Activated T-helper 17 cell treated with anti-CD3 and anti-CD28 coated beads, Interleukin-2, amount 50 U/mL, for 72 hours (primary cell): Measurements from ENCODE around the gene SV2C. TPM values are rescaled to one million over a fixed set of nuclear protein-coding genes. Genes with fewer than 3 reads are reported as not detected.
A peak's percentile ranks its signal among the peaks of the same experiment; 100 is the strongest.
"Not testable (repeated sequence)": the region's sequence is repeated elsewhere in the genome, so short reads cannot be mapped to it uniquely, and the experiment has no call there.

Source experiments
- ATAC-seq: fragments of 150-1000 bp; cut with Tn5 transposase; replicated peaks from 2 replicates; pipeline ENCODE4 v1.10.0; 2021; ENCODE audit warnings: mild to moderate bottlenecking, moderate library complexity
- H3K27ac Mint-ChIP-seq: one replicate; pipeline ENCODE4 v1.8.0; 2022; ENCODE audit warnings: mixed read lengths
- H3K27me3 Mint-ChIP-seq: one replicate; pipeline ENCODE4 v1.8.0; 2022; ENCODE audit warnings: mixed read lengths
- H3K36me3 Mint-ChIP-seq: one replicate; pipeline ENCODE4 v1.8.0; 2022; ENCODE audit warnings: low read depth, mild to moderate bottlenecking, mixed read lengths
- H3K4me1 Mint-ChIP-seq: one replicate; pipeline ENCODE4 v1.8.0; 2022; ENCODE audit warnings: mixed read lengths
- H3K4me3 Mint-ChIP-seq: one replicate; pipeline ENCODE4 v1.8.0; 2022; ENCODE audit warnings: mild to moderate bottlenecking, mixed read lengths
- H3K9me3 Mint-ChIP-seq: one replicate; pipeline ENCODE4 v1.8.0; 2022; ENCODE audit warnings: mixed read lengths
- total RNA-seq, 2 donors: library from RNA; stranded (reverse); gene quantifications; one replicate each; pipeline ENCODE4 v1.2.3, GENCODE V29; 2022

The SV2C gene
- total RNA-seq, 2 donors from 2014 or later: 0.13 to 0.45 TPM

- peaks cover 40% of the 10 kb centered on the region for H3K4me1 Mint-ChIP-seq
- H3K36me3 Mint-ChIP-seq, H3K4me3 Mint-ChIP-seq, H3K9me3 Mint-ChIP-seq, H3K27me3 Mint-ChIP-seq, ATAC-seq, H3K27ac Mint-ChIP-seq: not testable (repeated sequence)
These were observed 240.3 kb downstream of the SV2C start for GRCh38 chr5:76323494-76323893.

DNA sequence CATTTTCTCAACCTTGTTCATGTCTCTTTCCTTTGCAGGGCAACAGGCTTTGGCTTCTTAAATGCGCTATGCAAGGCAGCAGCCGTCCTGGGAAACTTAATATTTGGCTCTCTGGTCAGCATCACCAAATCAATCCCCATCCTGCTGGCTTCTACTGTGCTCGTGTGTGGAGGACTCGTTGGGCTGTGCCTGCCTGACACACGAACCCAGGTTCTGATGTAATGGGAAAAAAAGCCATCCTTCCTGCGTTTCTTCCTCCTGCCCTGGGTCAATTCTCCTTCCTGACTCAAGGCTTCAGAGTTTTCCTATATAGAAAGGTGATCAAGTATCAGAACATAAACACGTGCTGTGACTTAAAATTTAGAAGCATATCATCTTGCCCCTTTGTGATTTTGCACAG lies 242.1 kb downstream of the SV2C start:
- Mint-ChIP-seq H3K27ac (peak overlapping the region; percentile 86), H3K4me3 (peak overlapping the region; percentile 77), H3K27me3 (no peaks in the 10 kb centered on the region), H3K4me1 (peaks cover 38% of the 10 kb centered on the region), H3K36me3 (no peaks in the 10 kb centered on the region), H3K9me3 (no peaks in the 10 kb centered on the region)
- ATAC-seq: no peak

DNA sequence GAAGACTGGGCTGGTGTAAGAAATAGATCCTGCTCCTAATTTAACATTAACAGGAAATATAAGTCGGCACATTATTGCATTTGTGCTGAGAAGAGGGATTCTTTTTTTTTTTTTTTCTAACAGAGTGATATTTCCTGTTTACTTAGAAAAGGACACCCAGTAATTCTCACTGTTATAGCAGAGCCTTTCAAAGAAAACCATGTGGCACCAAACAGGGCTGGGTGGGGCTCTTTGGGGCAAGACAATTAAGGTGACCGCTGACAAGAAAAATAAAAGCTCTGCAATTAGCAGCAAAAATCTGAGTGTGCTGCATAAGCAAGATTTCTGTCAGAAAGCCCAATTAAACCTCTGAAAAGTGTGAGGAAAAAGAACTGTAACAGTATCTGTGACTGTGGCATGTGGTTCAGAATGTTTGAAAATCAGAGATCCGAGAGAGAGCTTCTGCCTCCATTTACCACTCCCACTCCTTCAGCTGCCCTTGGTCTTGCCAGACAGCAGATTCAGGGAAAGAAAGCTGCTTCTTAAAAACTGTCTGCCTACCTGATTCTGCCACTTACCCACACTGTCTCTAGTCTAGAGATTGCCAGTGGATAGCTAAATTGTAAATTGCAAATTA lies 242.8 kb downstream of the SV2C start:
- H3K4me1 Mint-ChIP-seq: peaks cover 41% of the 10 kb centered on the region
- no peaks in the 10 kb centered on the region for H3K27me3 Mint-ChIP-seq
- no peaks in the 10 kb centered on the region for H3K36me3 Mint-ChIP-seq
- H3K4me3 Mint-ChIP-seq: peak overlapping the region; percentile 77
- no peaks in the 10 kb centered on the region for H3K9me3 Mint-ChIP-seq
- peak overlapping the region; percentile 86 for H3K27ac Mint-ChIP-seq
- ATAC-seq: peak; percentile 88

DNA sequence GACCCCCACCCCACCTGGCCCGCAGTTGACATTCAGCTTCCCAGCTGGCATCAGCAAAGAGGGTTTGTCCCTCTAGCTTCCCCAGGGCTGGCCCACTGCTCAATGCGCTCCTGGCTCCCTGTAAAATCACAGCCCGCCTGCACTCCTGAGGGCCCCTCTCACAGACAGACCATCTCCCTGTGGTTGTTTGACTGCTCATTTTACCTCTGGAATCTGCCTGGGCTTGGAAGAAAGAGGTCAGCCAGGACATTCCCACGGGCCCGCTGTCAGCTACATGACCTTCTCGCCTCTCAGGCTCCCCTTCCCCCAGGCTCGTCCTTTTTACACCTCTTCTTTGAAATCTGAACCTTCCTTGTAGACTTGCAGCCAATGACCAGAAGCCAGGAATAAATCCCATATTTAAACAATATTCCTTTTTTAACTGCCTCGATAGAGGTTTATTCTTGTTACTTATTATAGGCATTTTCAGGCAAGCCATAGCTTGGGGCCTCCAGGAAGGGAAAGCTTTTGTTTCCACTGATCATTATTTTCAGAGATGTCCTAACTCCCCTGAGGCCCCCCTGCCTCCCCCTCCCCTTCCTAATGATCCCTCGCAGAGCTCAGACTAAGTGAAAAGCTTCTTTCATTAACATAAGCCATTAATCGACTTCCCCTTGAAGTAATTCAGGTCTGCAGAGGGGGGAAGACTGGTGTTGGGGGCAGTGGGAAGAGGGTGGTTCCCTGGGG lies 243.6 kb downstream of the SV2C start:
- Mint-ChIP-seq H3K27ac (peak overlapping the region; percentile 86), H3K27me3 (no peaks in the 10 kb centered on the region), H3K4me1 (peaks cover 49% of the 10 kb centered on the region), H3K9me3 (no peaks in the 10 kb centered on the region), H3K4me3 (peak overlapping the region; percentile 77), H3K36me3 (no peaks in the 10 kb centered on the region)
- ATAC-seq: no peak

GRCh38 chr5:76329346-76329745 lies 246.2 kb downstream of the SV2C start:
- Mint-ChIP-seq H3K4me1 (peaks cover 62% of the 10 kb centered on the region), H3K36me3 (no peaks in the 10 kb centered on the region), H3K27me3 (no peaks in the 10 kb centered on the region), H3K4me3 (no peak overlapping the region), H3K9me3 (no peaks in the 10 kb centered on the region), H3K27ac (no peak overlapping the region)
- no peak for ATAC-seq

- Mint-ChIP-seq H3K27me3 (no peaks in the 10 kb centered on the region), H3K4me1 (peaks cover 49% of the 10 kb centered on the region), H3K4me3 (peak overlapping the region; percentile 48), H3K36me3 (no peaks in the 10 kb centered on the region), H3K27ac (peak overlapping the region; percentile 35), H3K9me3 (no peaks in the 10 kb centered on the region)
- peak; percentile 31 for ATAC-seq
These were observed 247.9 kb downstream of the SV2C start for GRCh38 chr5:76331126-76331525.

DNA sequence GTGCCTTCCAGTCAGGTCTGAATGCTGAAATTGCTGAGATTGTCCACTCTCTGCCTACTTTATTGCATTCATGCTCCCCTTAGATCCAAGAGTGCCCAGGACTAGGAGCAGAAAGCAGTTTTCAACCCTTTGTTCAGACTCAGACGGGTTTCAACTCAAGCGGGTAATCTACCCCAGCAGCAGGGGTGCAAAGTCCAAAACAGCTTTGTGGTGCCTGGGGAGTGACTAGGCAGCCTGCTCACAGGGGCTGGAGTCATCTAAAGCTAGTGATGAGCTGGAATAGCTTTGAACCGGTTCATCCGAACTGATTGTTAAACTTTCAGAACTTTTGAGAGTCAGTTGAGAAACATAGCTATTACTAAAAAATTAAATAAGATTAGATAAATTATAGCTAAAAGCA lies 248.9 kb downstream of the SV2C start:
- H3K27me3 Mint-ChIP-seq: no peaks in the 10 kb centered on the region
- ATAC-seq: peak; percentile 28
- peaks cover 40% of the 10 kb centered on the region for H3K4me1 Mint-ChIP-seq
- H3K36me3 Mint-ChIP-seq: no peaks in the 10 kb centered on the region
- H3K9me3 Mint-ChIP-seq: no peaks in the 10 kb centered on the region
- H3K27ac Mint-ChIP-seq: no peak overlapping the region
- peak overlapping the region; percentile 48 for H3K4me3 Mint-ChIP-seq

- Mint-ChIP-seq H3K4me1 (peaks cover 37% of the 10 kb centered on the region), H3K4me3 (peak overlapping the region; percentile 26), H3K27me3 (no peaks in the 10 kb centered on the region), H3K9me3 (no peaks in the 10 kb centered on the region), H3K36me3 (no peaks in the 10 kb centered on the region), H3K27ac (no peak overlapping the region)
- peak; percentile 88 for ATAC-seq
These were observed 249.5 kb downstream of the SV2C start for GRCh38 chr5:76332611-76333205.

DNA sequence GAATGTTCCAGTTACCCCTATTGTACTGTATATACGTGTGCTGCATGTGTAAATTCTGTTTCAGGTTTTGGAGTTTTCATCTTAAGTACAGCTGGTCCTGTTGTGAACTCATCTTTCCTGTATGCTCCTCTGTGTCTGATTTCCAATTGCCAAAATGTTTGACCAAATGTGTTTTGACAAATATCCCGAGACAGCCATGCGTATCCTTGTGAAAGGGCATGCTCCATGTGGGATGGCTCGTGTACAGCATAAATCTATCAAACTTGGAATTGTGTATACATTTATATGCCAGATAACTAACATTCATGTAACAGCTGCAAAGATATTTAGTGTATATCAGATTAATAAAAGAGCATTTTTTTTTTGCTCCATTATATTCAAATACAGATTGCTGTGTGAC lies 250.4 kb downstream of the SV2C start:
- H3K4me1 Mint-ChIP-seq: peaks cover 30% of the 10 kb centered on the region
- H3K27ac Mint-ChIP-seq: no peak overlapping the region
- no peaks in the 10 kb centered on the region for H3K27me3 Mint-ChIP-seq
- ATAC-seq: no peak
- H3K36me3 Mint-ChIP-seq: no peaks in the 10 kb centered on the region
- no peak overlapping the region for H3K4me3 Mint-ChIP-seq
- H3K9me3 Mint-ChIP-seq: no peaks in the 10 kb centered on the region

DNA sequence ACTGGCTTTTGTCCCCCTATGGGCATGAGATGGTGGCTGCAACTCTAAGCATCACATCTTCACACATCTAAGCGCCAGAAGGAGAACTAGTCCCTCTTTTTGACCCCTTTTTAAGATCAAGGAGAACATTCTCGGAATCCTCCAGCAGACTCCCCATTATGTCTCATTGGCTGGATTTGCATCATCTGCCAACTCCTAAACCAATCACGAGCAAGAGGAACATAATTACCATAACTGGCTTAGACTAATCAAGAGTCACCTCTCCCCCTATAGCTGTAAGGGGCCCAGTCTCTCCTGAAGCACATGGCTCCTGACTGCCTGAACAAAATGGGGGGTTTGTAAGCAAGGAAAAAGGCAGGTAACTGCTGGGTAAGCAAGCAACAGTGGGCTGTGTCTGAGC lies 251.4 kb downstream of the SV2C start:
- Mint-ChIP-seq H3K36me3 (no peaks in the 10 kb centered on the region), H3K9me3 (no peaks in the 10 kb centered on the region), H3K4me3 (no peak overlapping the region), H3K27me3 (no peaks in the 10 kb centered on the region), H3K27ac (no peak overlapping the region), H3K4me1 (peaks cover 25% of the 10 kb centered on the region)
- ATAC-seq: no peak

DNA sequence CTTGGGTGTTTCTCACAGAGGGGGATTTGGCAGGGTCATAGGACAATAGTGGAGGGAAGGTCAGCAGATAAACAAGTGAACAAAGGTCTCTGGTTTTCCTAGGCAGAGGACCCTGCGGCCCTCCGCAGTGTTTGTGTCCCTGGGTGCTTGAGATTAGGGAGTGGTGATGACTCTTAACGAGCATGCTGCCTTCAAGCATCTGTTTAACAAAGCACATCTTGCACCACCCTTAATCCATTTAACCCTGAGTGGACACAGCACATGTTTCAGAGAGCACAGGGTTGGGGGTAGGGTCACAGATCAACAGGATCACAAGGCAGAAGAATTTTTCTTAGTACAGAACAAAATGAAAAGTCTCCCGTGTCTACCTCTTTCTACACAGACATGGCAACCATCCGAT lies 252.3 kb downstream of the SV2C start:
- H3K36me3 Mint-ChIP-seq, H3K27ac Mint-ChIP-seq, ATAC-seq, H3K27me3 Mint-ChIP-seq, H3K9me3 Mint-ChIP-seq, H3K4me3 Mint-ChIP-seq: not testable (repeated sequence)
- peaks cover 22% of the 10 kb centered on the region for H3K4me1 Mint-ChIP-seq

DNA sequence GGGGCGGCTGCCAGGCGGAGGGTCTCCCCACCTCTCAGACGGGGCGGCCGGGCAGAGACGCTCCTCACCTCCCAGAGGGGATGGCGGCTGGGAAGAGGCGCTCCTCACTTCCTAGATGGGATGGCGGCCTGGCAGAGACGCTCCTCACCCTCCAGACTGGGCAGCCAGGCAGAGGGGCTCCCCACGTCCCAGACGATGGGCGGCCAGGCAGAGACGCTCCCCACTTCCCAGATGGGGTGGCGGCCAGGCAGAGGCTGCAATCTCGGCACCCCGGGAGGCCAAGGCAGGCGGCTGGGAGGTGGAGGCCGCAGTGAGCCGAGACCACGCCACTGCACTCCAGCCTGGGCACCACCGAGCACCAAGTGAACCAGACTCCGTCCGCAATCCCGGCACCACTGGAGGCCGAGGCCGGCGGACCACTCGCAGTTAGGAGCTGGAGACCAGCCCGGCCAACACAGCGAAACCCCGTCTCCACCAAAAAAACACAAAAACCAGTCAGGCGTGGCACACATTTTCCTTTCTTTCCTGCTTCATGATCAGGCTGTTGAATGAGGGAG lies 253.1 kb downstream of the SV2C start:
- peaks cover 17% of the 10 kb centered on the region for H3K4me1 Mint-ChIP-seq
- not testable (repeated sequence) for ATAC-seq, H3K4me3 Mint-ChIP-seq, H3K27me3 Mint-ChIP-seq, H3K36me3 Mint-ChIP-seq, H3K9me3 Mint-ChIP-seq, H3K27ac Mint-ChIP-seq

- Mint-ChIP-seq H3K4me3 (no peak overlapping the region), H3K36me3 (no peaks in the 10 kb centered on the region), H3K9me3 (no peaks in the 10 kb centered on the region), H3K27me3 (no peaks in the 10 kb centered on the region), H3K27ac (no peak overlapping the region), H3K4me1 (peaks cover 10% of the 10 kb centered on the region)
- peak; percentile 76 for ATAC-seq
These were observed 254.8 kb downstream of the SV2C start for GRCh38 chr5:76337953-76338451.

DNA sequence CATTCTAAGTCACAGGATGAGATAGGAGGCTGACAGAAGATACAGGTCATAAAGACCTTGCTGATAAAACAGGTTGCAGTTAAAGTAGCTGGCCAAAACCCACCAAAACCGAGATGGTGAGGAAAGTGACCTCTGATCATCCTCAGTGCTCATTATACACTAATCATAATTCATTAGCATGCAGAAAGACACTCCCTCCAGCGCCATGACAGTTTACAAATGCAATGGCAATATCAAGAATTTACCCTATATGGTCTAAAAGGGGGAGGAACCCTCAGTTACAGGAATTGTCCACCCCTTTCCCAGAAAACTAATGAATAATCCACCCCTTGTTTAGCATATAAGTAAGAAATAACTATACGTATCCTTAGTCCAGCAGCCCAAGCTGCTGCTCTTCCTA lies 256.7 kb downstream of the SV2C start:
- Mint-ChIP-seq H3K4me3 (no peak overlapping the region), H3K27ac (no peak overlapping the region), H3K4me1 (peaks cover 5% of the 10 kb centered on the region), H3K36me3 (no peaks in the 10 kb centered on the region), H3K9me3 (no peaks in the 10 kb centered on the region), H3K27me3 (no peaks in the 10 kb centered on the region)
- no peak for ATAC-seq
